Liver (tissue), 9 donors: ENCODE measurements around the gene CST7. TPM values are rescaled to one million over a fixed set of nuclear protein-coding genes. Genes with fewer than 3 reads are reported as not detected.
"Not testable (repeated sequence)": the region's sequence is repeated elsewhere in the genome, so short reads cannot be mapped to it uniquely, and the experiment has no call there.

ENCODE experiments used
- DNase-seq: peaks from one replicate; pipeline ENCODE4 v3.0.0-alpha.2; 2017; ENCODE audit warnings: low spot score
- H3K27ac ChIP-seq, 2 donors: one replicate each; pipeline ENCODE4 v1.7.0; 2013; ENCODE audit warnings: inconsistent platforms in 2 of 2, low read length in 2 of 2, control low read depth in 1 of 2, low read depth in 1 of 2, mild to moderate bottlenecking in 1 of 2
- H3K27me3 ChIP-seq, 4 donors: one replicate each; pipeline versions ENCODE4 v1.6.1 to v1.7.0; 2013; ENCODE audit warnings: low read length in 3 of 4, inconsistent platforms in 1 of 4, mild to moderate bottlenecking in 1 of 4, moderate library complexity in 1 of 4; ENCODE audit not compliant: control insufficient read depth in 4 of 4, insufficient read depth in 4 of 4
- H3K36me3 ChIP-seq, 4 donors: one replicate each; pipeline versions ENCODE4 v1.6.1 to v1.7.0; 2013; ENCODE audit warnings: low read length in 3 of 4, mild to moderate bottlenecking in 3 of 4, low read depth in 1 of 4, moderate library complexity in 1 of 4; ENCODE audit not compliant: control insufficient read depth in 4 of 4, insufficient read depth in 3 of 4
- H3K4me1 ChIP-seq, 4 donors: one replicate each; pipeline versions ENCODE4 v1.6.1 to v1.7.0; 2013; ENCODE audit warnings: low read length in 3 of 4, mild to moderate bottlenecking in 3 of 4, moderate library complexity in 1 of 4; ENCODE audit not compliant: control insufficient read depth in 4 of 4, insufficient read depth in 4 of 4
- H3K4me3 ChIP-seq, 3 donors: one replicate each; pipeline versions ENCODE4 v1.6.1 to v1.7.0; 2013; ENCODE audit warnings: low read length in 3 of 3, control low read depth in 1 of 3, low read depth in 1 of 3, mild to moderate bottlenecking in 1 of 3
- H3K9ac ChIP-seq, 2 donors: one replicate each; pipeline ENCODE4 v1.7.0; 2013; ENCODE audit warnings: low read length in 2 of 2, mild to moderate bottlenecking in 2 of 2, moderate library complexity in 2 of 2, control low read depth in 1 of 2, low read depth in 1 of 2
- H3K9me3 ChIP-seq, 4 donors: one replicate each; pipeline versions ENCODE4 v1.6.1 to v1.7.0; 2013; ENCODE audit warnings: low read length in 3 of 4; ENCODE audit not compliant: control insufficient read depth in 4 of 4
- ATF3 ChIP-seq: IDR thresholded peaks from 2 replicates; pipeline ENCODE4 v1.6.1; 2016; ENCODE audit warnings: antibody characterized with exemption
- CTCF ChIP-seq: fragments of 150-350 bp; IDR thresholded peaks from 2 replicates; pipeline ENCODE4 v1.5.1; 2017; ENCODE audit warnings: improper control_type of control experiment, low read depth, low read length; ENCODE audit not compliant: missing input control
- EGR1 ChIP-seq, 2 donors: IDR thresholded peaks; 2 replicates each; pipeline ENCODE4 v1.6.1; 2016 to 2018; ENCODE audit warnings: antibody characterized with exemption in 2 of 2, low read depth in 2 of 2
- FOXA1 ChIP-seq: IDR thresholded peaks from 2 replicates; pipeline ENCODE4 v1.6.1; 2016; ENCODE audit warnings: antibody characterized with exemption
- FOXA2 ChIP-seq: IDR thresholded peaks from 2 replicates; pipeline ENCODE4 v1.6.1; 2016; ENCODE audit warnings: antibody characterized with exemption
- GABPA ChIP-seq, 2 donors: IDR thresholded peaks in 1 of 2; conservative IDR thresholded peaks in 1 of 2; 2 replicates each; pipeline ENCODE4 v1.6.1; 2016; ENCODE audit warnings: antibody characterized with exemption in 2 of 2, mild to moderate bottlenecking in 1 of 2, moderate library complexity in 1 of 2
- HNF4A ChIP-seq, 2 donors: conservative IDR thresholded peaks; 2 replicates each; pipeline ENCODE4 v1.6.1; 2016; ENCODE audit warnings: antibody characterized with exemption in 2 of 2, mild to moderate bottlenecking in 2 of 2
- HNF4G ChIP-seq: IDR thresholded peaks from 2 replicates; pipeline ENCODE4 v1.6.1; 2016; ENCODE audit warnings: antibody characterized with exemption
- JUND ChIP-seq, 2 donors: IDR thresholded peaks; 2 replicates each; pipeline ENCODE4 v1.6.1; 2016; ENCODE audit warnings: antibody characterized with exemption in 2 of 2
- MAX ChIP-seq: IDR thresholded peaks from 2 replicates; pipeline ENCODE4 v1.6.1; 2016; ENCODE audit warnings: antibody characterized with exemption
- NR2F2 ChIP-seq: IDR thresholded peaks from 2 replicates; pipeline ENCODE4 v1.6.1; 2016; ENCODE audit warnings: antibody characterized with exemption
- RAD21 ChIP-seq, 2 donors: IDR thresholded peaks; 2 replicates each; pipeline ENCODE4 v1.6.1; 2016; ENCODE audit warnings: antibody characterized with exemption in 2 of 2, mild to moderate bottlenecking in 2 of 2
- REST ChIP-seq: IDR thresholded peaks from 2 replicates; pipeline ENCODE4 v1.6.1; 2016; ENCODE audit warnings: antibody characterized with exemption, mild to moderate bottlenecking
- RXRA ChIP-seq, 2 donors: IDR thresholded peaks; 2 replicates each; pipeline ENCODE4 v1.6.1; 2017 to 2018; ENCODE audit warnings: antibody characterized with exemption in 2 of 2, mild to moderate bottlenecking in 1 of 2
- SP1 ChIP-seq: IDR thresholded peaks from 2 replicates; pipeline ENCODE4 v1.6.1; 2018; ENCODE audit warnings: antibody characterized with exemption, mild to moderate bottlenecking
- TAF1 ChIP-seq: conservative IDR thresholded peaks from 2 replicates; pipeline ENCODE4 v1.6.1; 2016; ENCODE audit warnings: antibody characterized with exemption, mild to moderate bottlenecking
- YY1 ChIP-seq: IDR thresholded peaks from 2 replicates; pipeline ENCODE4 v1.6.1; 2016; ENCODE audit warnings: antibody characterized with exemption, mild to moderate bottlenecking
- ZBTB33 ChIP-seq: IDR thresholded peaks from 2 replicates; pipeline ENCODE4 v1.6.1; 2016; ENCODE audit warnings: antibody characterized with exemption
- WGBS: extraction: QIAGEN DNeasy Blood & Tissue Kit; methylation state at CpG from one replicate; pipeline ENCODE4 v1.1.7; 2013; 5-methylcytosine and 5-hydroxymethylcytosine counted together
- polyA plus RNA-seq, 2 donors: library from polyadenylated mRNA; stranded (reverse) in 1 of 2; unstranded in 1 of 2; fragments of 200-250 nt in 1 of 2; fragments of >200 nt in 1 of 2; fragmentation: Nextera tagmentation in 1 of 2; extraction: Ambion mirVana in 1 of 2; gene quantifications; one replicate each; pipeline versions ENCODE4 v1.2.1 to v1.2.3, GENCODE V29; 2013 to 2015
- total RNA-seq, 2 donors: library from RNA; depleted of rRNA; stranded (reverse); fragments of >200 nt; gene quantifications; one replicate each; pipeline ENCODE4 v1.2.3, GENCODE V29; 2014
- donor health status: healthy.
- donor health status: healthy.
- donor health status: healthy.
- donor health status: healthy.
- donor health status: healthy.

Gene CST7
- total and polyA plus RNA-seq, 4 donors, result 1.5 to 15.1 (median 2.7) TPM

- TF ChIP-seq ZBTB33 (no peak), FOXA1 (no peak), CTCF (no peak), HNF4G (no peak), NR2F2 (no peak), REST (no peak), EGR1 (IDR thresholded peaks at IDR 0.05; ENCODE audit: low read depth in 2 of 2) (no peak), SP1 (no peak), MAX (no peak), YY1 (no peak), RAD21 (IDR thresholded peaks at IDR 0.05) (no peak), TAF1 (no peak), RXRA (IDR thresholded peaks at IDR 0.05) (no peak), FOXA2 (no peak), JUND (IDR thresholded peaks at IDR 0.05) (no peak), HNF4A (conservative IDR thresholded peaks at IDR 0.05) (no peak), ATF3 (no peak)
- no peaks in the 10 kb centered on the region for H3K36me3 ChIP-seq
- no peak overlapping the region for H3K27ac ChIP-seq
- WGBS, result 97% methylated on average over 4 of the region's 4 CpGs
- no peak overlapping the region for H3K4me3 ChIP-seq
- H3K27me3 ChIP-seq, result no peaks in the 10 kb centered on the region
- H3K9ac ChIP-seq, result no peak overlapping the region
- DNase-seq, result no peak
- no peaks in the 10 kb centered on the region for H3K9me3 ChIP-seq
- H3K4me1 ChIP-seq, result no peaks in the 10 kb centered on the region
These were observed 5.9 kb upstream of the CST7 start for GRCh38 chr20:24943196-24943595.

GRCh38 chr20:24943731-24944130 is 5.3 kb upstream of the CST7 start:
- WGBS, result 78% methylated on average over 3 of the region's 3 CpGs
- Histone ChIP-seq H3K27ac (no peak overlapping the region), H3K4me3 (no peak overlapping the region), H3K27me3 (no peaks in the 10 kb centered on the region), H3K36me3 (no peaks in the 10 kb centered on the region), H3K9me3 (no peaks in the 10 kb centered on the region), H3K9ac (no peak overlapping the region), H3K4me1 (no peaks in the 10 kb centered on the region)
- DNase-seq, result no peak
- TF ChIP-seq MAX (no peak), HNF4A (conservative IDR thresholded peaks at IDR 0.05) (no peak), TAF1 (no peak), GABPA (IDR thresholded peaks at IDR 0.05 in 1 of 2, conservative IDR thresholded peaks at IDR 0.05 in 1 of 2) (no peak), EGR1 (IDR thresholded peaks at IDR 0.05; ENCODE audit: low read depth in 2 of 2) (no peak), RAD21 (IDR thresholded peaks at IDR 0.05) (no peak), NR2F2 (no peak)

- not testable (repeated sequence) for H3K27me3 ChIP-seq, H3K4me1 ChIP-seq, DNase-seq, H3K27ac ChIP-seq, H3K9me3 ChIP-seq, H3K9ac ChIP-seq, H3K36me3 ChIP-seq, H3K4me3 ChIP-seq
- WGBS, result 88% methylated on average over 1 of the region's 1 CpG
These were observed 2.7 kb upstream of the CST7 start for GRCh38 chr20:24946376-24946775.

GRCh38 chr20:24948396-24948938 is 602 bp upstream of the CST7 start:
- H3K27ac ChIP-seq, H3K27me3 ChIP-seq, H3K36me3 ChIP-seq, H3K9ac ChIP-seq, H3K4me3 ChIP-seq, H3K9me3 ChIP-seq, DNase-seq: not testable (repeated sequence)
- WGBS, result 69% methylated on average over 4 of the region's 4 CpGs
- peaks cover 0 to 17% (median 10%) of the 10 kb centered on the region in 4 donors for H3K4me1 ChIP-seq
